GM12873 (cell line): ENCODE data around the gene ZNF227.

Experiments used
- CTCF ChIP-seq: IDR thresholded peaks from 2 replicates; pipeline ENCODE4 v1.5.1; 2012; ENCODE audit warnings: low read depth, mild to moderate bottlenecking, moderate library complexity, low read length, control low read depth; ENCODE audit not compliant: insufficient read depth; ENCODE audit errors: missing control alignments

The ZNF227 gene

GRCh38 chr19:44212866-44213346, 574 bp downstream of the ZNF227 start:
- TF ChIP-seq CTCF: no peak

- TF ChIP-seq CTCF: no peak
Observed at GRCh38 chr19:44228318-44228717, 16.0 kb downstream of the ZNF227 start.

- TF ChIP-seq CTCF: no peak
Observed at GRCh38 chr19:44232867-44233266, 20.5 kb downstream of the ZNF227 start.

GRCh38 chr19:44236384-44236783, 24.1 kb downstream of the ZNF227 start:
- TF ChIP-seq CTCF: no peak

GRCh38 chr19:44254496-44254895, 42.2 kb downstream of the ZNF227 start:
- TF ChIP-seq CTCF: no peak

- TF ChIP-seq CTCF: no peak
Observed at GRCh38 chr19:44255705-44256411, 43.5 kb downstream of the ZNF227 start.

GRCh38 chr19:44258136-44258535, 45.8 kb downstream of the ZNF227 start:
- TF ChIP-seq CTCF: no peak
